Testis (tissue), 2 donors: ENCODE data around the gene NLK.

Experiments
- CTCF ChIP-seq, 3 experiments: fragments of 450-650 bp in 2 of 3; fragments of 200-600 bp in 1 of 3; sonication (generic) in 1 of 3; IDR thresholded peaks; one replicate each; pipeline ENCODE4 v1.5.1; 2016 to 2019; ENCODE audit warnings: antibody characterized with exemption in 3 of 3, mild to moderate bottlenecking in 2 of 3, moderate library complexity in 1 of 3
- POLR2A ChIP-seq: fragments of 450-650 bp; IDR thresholded peaks from one replicate; pipeline ENCODE4 v1.6.1; 2017; ENCODE audit warnings: antibody characterized with exemption, mild to moderate bottlenecking, moderate library complexity

- TF ChIP-seq CTCF (IDR thresholded peaks at IDR 0.05) (no peak), POLR2A (no peak)
These were observed 67.7 kb downstream of the NLK start for GRCh38 chr17:28110184-28110583.
